Measurements from ENCODE around the gene CA9.
"Not testable (repeated sequence)": the region's sequence is repeated elsewhere in the genome, so short reads cannot be mapped to it uniquely, and the experiment has no call there.

CA9 gene

DNA sequence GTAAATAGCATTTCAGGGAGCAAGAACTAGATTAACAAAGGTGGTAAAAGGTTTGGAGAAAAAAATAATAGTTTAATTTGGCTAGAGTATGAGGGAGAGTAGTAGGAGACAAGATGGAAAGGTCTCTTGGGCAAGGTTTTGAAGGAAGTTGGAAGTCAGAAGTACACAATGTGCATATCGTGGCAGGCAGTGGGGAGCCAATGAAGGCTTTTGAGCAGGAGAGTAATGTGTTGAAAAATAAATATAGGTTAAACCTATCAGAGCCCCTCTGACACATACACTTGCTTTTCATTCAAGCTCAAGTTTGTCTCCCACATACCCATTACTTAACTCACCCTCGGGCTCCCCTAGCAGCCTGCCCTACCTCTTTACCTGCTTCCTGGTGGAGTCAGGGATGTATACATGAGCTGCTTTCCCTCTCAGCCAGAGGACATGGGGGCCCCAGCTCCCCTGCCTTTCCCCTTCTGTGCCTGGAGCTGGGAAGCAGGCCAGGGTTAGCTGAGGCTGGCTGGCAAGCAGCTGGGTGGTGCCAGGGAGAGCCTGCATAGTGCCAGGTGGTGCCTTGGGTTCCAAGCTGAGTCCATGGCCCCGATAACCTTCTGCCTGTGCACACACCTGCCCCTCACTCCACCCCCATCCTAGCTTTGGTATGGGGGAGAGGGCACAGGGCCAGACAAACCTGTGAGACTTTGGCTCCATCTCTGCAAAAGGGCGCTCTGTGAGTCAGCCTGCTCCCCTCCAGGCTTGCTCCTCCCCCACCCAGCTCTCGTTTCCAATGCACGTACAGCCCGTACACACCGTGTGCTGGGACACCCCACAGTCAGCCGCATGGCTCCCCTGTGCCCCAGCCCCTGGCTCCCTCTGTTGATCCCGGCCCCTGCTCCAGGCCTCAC lies at the start of gene CA9:
Gene CA9 (plus strand): TSS at position 797 of the 893 bp plus-strand sequence. CDS start 32 bp downstream, at position 829.
- no peak for DNase-seq (ENCODE audit: low read depth)
- no peak within 1 kb of the TSS for H3K4me3 ChIP-seq (ENCODE audit: control insufficient read depth, low read depth, low read length)
- TF ChIP-seq, protein P1, sequence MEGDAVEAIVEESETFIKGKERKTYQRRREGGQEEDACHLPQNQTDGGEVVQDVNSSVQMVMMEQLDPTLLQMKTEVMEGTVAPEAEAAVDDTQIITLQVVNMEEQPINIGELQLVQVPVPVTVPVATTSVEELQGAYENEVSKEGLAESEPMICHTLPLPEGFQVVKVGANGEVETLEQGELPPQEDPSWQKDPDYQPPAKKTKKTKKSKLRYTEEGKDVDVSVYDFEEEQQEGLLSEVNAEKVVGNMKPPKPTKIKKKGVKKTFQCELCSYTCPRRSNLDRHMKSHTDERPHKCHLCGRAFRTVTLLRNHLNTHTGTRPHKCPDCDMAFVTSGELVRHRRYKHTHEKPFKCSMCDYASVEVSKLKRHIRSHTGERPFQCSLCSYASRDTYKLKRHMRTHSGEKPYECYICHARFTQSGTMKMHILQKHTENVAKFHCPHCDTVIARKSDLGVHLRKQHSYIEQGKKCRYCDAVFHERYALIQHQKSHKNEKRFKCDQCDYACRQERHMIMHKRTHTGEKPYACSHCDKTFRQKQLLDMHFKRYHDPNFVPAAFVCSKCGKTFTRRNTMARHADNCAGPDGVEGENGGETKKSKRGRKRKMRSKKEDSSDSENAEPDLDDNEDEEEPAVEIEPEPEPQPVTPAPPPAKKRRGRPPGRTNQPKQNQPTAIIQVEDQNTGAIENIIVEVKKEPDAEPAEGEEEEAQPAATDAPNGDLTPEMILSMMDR (IDR thresholded peaks at IDR 0.05; ENCODE audit: control insufficient read depth, insufficient read depth, low read depth, low read length, missing control alignments), result no peak

DNA sequence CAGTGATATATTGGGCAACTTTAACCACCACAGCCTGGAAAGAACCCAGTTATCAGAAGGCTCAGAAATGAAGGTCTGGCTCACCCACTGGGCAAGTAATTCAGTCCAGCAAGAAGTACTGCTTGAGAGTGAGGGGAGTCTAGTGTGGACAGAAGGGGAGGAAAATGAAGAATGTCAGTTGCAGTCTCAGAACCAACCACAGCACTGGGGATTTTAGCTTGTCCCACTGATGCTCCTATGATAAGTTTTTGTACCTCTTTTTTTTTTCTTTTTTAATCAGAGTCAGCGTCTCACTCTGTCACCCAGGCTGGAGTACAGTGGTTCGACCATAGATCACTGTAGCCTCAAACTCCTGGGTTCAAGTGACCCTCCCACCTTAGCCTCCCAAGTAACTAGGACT lies 46.2 kb upstream of the CA9 start:
- TF ChIP-seq, protein P1 (IDR thresholded peaks at IDR 0.05; ENCODE audit: control insufficient read depth, insufficient read depth, low read depth, low read length, missing control alignments), result no peak
- H3K4me3 ChIP-seq (ENCODE audit: control insufficient read depth, low read depth, low read length), result no peak overlapping the region

DNA sequence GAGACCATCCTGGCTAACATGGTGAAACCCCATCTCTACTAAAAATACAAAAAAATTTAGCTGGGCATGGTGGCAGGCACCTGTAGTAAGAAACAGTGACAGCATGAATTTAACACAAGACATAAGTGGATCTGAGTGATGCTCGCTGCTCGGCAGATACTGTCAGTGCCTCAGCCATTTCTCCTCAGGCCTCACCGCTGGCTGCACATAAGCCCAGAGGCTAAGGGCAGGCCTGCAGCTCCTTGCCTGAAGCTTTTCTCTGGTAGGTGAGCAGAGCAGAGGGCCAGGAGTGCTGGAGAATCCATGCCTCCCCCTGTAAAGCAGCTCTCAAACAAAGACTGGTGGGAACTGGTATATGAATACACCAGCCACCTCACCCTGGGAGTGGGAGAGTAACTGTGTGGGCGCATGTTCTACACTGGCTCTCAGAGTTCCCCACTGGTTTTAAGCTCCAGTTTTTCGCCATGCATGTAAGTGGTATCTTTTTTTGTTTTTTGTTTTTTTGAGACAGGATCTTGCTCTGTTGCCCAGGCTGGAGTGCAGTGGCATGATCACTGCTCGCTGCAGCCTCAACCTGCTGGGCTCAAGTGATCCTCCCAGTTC lies 45.2 kb upstream of the CA9 start:
- TF ChIP-seq, protein P1 (IDR thresholded peaks at IDR 0.05; ENCODE audit: control insufficient read depth, insufficient read depth, low read depth, low read length, missing control alignments), result no peak
- H3K4me3 ChIP-seq (ENCODE audit: control insufficient read depth, low read depth, low read length), result no peak overlapping the region
- DNase-seq (ENCODE audit: low read depth), result no peak

More for the DNA sequence above, 46.2 kb upstream of the CA9 start:
- no peak for DNase-seq (ENCODE audit: low read depth)

DNA sequence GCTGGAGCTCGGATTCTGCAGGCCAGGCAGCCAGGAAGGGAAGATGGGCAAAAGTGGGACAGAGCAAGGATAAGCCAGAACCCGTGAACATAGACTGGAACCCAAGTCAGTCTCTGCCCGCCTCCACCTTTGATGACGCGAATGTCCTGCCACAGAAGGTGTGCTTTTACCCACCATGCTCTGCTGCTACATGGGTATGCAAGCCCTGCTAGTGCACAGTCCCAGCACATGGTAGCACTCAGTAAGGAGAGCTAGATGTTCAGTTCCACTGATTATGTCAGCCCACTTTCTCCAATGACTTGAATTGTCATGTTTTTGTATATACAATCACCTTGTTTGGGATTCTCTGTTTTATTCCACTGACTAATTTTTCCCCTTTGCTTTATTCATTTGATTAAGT lies 44.1 kb upstream of the CA9 start:
- TF ChIP-seq, protein P1 (IDR thresholded peaks at IDR 0.05; ENCODE audit: control insufficient read depth, insufficient read depth, low read depth, low read length, missing control alignments), result no peak
- no peak for DNase-seq (ENCODE audit: low read depth)
- H3K4me3 ChIP-seq (ENCODE audit: control insufficient read depth, low read depth, low read length), result no peak overlapping the region

DNA sequence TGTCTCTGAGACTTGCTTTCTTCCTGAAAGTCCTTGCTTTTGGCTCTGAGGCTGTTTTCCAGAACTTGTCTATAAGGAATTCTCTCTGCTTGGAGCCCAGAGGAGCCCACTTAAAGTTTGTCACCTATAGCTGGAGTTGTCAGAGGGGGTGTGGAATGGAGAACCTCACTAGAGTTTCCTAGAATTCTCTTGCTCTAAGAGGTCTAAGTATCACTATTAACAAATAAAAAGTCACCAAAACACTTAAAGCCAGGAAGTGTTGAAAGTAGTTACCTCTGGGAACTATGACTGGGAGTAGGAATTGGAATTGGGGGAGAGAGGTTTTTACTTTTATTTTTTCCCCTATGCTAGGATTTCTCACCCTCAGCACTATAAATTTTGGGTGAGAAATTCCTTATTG lies 38.0 kb upstream of the CA9 start:
- TF ChIP-seq, protein P1 (IDR thresholded peaks at IDR 0.05; ENCODE audit: control insufficient read depth, insufficient read depth, low read depth, low read length, missing control alignments), result no peak
- no peak for DNase-seq (ENCODE audit: low read depth)
- no peak overlapping the region for H3K4me3 ChIP-seq (ENCODE audit: control insufficient read depth, low read depth, low read length)

DNA sequence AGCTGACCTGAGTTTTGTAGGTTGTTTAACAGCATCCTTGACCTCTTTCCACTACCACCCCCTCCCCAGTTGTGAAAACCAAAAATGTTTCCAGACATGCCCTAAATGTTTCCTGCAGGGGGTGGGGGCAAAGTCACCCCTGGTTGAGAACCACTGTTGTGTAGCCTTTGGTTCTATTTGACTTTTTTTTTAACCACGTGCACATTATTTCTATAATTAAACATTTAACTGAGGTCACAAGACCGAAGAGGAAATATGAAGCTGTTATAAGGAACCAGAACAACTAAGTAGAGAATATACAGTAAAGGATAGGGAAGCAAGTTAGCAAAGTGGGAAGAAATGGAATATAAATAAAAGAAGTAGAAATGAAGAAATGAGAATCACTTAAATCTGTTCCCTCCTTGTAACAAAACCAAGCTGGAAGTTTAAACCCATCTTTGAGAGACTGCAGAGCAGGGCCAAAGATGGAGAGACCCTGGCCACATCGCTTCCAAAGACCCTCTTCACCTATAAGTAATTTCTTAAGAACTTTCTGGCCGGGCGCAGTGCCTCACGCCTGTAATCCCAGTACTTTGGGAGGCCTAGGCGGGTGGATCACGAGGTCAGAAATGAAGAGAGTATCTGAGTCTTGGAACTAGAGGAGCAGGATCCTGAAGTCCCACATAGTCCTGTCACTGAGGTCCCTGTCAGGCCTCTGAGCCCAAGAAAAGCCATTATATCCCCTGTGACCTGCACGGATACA lies 37.4 kb upstream of the CA9 start:
- DNase-seq (ENCODE audit: low read depth), result no peak
- TF ChIP-seq, protein P1 (IDR thresholded peaks at IDR 0.05; ENCODE audit: control insufficient read depth, insufficient read depth, low read depth, low read length, missing control alignments), result no peak
- H3K4me3 ChIP-seq (ENCODE audit: control insufficient read depth, low read depth, low read length), result no peak overlapping the region

DNA sequence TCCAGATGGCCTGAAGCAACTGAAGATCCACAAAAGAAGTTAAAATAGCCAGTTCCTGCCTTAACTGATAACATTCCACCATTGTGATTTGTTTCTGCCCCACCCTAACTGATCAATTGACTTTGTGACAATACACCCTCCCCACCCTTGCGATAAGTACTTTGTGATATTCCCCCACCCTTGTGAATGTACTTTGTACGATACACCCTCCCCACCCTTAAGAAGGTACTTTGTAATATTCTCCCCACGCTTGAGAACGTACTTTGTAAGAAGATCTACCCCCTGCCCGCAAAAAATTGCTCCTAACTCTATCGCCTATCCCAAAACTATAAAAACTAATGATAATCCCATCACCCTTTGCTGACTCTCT lies 36.9 kb upstream of the CA9 start:
- not testable (repeated sequence) for DNase-seq (ENCODE audit: low read depth); H3K4me3 ChIP-seq (ENCODE audit: control insufficient read depth, low read depth, low read length)

DNA sequence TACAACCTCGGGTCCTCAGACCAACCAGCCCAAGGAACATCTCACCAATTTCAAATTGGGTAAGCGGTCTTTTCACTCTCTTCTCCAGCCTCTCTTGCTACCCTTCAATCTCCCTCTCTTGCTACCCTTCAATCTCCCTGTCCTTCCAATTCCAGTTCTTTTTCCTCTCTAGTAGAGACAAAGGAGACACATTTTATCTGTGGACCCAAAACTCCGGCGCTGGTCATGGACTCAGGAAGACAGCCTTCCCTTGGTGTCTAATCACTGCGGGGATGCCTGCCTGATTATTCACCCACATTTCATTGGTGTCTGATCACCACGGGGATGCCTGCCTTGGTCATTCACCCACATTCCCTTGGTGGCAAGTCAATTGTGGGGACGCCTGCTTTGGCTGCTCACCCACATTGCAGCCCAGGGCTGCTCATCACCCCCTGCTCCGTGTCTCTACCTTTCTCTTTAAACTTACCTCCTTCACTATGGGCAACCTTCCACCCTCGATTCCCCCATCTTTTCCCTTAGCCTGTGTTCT lies 36.2 kb upstream of the CA9 start:
- not testable (repeated sequence) for H3K4me3 ChIP-seq (ENCODE audit: control insufficient read depth, low read depth, low read length); DNase-seq (ENCODE audit: low read depth)

DNA sequence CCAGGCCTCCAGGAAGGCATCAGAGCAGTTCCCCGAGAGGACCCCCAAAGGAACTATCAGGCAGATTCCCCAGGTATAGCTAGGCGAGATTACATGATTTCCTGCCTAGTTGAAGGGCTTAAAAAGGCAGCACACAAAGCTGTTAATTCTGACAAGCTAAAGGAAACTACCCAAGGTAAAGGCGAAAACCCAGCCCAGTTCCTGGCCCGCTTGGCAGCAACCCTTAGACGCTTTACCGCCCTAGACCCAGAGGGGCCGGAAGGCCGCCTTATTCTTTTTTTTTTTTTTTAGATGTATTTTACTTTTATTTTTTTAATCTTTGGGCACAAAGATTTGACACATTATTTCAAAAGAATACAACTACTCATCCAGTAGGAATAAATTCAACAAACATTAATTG lies 35.0 kb upstream of the CA9 start:
- not testable (repeated sequence) for DNase-seq (ENCODE audit: low read depth); H3K4me3 ChIP-seq (ENCODE audit: control insufficient read depth, low read depth, low read length)

DNA sequence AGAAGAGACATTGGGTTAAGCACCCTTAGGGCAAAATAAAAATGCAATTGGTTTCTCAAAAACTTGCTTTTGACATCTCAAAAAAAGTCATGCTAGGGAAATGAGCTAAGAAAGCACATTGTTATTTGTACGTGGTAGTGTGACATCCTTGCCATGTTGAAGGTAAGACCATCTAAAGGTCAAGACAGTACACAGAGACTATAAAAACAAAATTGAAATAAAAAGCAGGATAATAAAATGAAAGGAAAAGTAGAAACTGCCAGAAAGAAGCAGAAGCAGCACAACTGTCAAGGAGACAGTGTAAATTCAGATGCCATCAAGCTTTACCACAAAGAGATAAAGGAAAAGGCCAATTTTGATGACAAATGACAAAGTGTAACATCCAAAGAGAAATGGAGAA lies 34.5 kb upstream of the CA9 start:
- DNase-seq (ENCODE audit: low read depth); H3K4me3 ChIP-seq (ENCODE audit: control insufficient read depth, low read depth, low read length): not testable (repeated sequence)
